GM19463 (cell line): ENCODE measurements around the gene WNT3.

Source experiments
- ATAC-seq: cut with Tn5 transposase; IDR thresholded peaks from one replicate; pipeline ENCODE4 v1.9.1; 2021; ENCODE audit warnings: mild to moderate bottlenecking, moderate library complexity; ENCODE audit not compliant: unreplicated experiment

WNT3 gene

DNA sequence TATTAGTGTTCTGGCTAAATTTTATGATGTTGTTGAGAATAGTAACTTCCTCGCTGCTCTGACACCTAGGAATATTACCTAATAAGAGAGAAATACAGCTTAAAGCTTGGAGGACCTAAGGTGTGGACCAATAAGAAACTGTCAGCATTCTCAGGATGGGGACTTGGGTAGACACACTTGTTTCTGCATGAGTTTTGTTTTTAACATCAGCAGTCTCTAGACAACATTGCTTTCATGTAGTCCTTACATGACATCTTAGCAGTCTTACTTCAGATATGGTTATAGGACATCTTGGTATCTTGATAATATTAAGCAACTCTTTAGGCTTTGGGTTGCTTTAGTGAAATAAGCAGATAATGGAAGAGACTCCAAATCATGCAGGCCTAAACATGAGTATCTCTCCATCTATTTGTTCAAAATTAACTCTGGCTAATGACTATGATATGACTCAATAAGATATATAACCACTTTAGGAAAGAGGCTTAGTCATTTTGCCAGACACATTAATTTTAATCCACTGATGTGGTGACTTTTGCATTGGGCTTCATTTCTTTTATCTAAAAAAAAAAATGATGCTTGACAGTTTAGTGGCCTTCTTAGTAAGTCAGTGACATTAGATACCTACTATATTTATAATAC, 84.5 kb downstream of the WNT3 start:
- ATAC-seq = no peak

DNA sequence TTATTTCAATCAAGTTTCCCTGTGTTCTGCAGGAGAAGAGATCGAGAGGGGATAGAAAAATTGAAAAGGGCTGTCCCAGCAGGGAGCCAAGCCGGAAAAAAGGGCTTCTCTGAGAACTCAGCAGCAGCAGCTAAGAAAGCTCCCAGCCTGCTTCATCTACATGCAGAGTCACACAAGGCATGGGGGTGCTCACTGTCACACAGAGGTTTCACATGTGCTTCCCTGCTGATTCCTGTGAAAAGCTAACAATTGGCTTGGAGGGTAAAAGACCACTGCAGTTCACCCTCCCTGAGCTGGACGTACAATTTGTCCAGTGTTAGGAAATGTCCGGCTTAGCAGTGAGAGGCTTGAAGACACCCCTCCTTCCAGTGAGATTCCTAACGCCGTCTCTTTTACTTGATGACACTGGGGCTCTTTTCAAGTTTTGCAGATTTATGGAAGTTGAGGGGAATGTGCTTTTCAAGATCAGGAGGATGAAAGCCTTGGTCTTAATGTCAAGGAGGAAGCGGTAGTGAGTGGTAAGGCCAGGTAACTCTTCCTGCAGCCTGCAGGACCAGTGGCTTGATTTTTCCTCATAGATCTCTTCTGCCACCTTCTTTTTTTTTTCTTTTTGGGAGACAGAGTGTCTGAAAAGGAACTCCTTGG, 85.6 kb downstream of the WNT3 start:
- no peak for ATAC-seq

DNA sequence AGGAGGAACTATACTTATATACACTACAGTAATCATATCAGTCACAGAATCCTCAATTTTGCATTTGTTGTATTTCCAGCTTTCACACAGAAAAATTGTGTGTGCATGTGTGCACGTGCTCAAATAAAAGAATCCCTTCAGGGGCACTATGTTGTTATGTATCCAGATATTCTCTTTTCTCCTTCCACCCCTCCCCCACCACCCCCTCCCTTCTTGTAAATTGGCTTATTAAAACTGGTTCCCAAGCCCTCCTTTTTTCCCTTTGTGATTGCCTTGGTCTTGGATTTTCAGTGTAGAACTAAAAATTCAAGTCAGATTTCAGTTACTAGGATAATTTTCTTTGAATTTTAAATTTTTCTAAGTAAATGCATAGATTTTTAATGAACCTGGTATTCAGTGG, 86.3 kb downstream of the WNT3 start:
- no peak for ATAC-seq

DNA sequence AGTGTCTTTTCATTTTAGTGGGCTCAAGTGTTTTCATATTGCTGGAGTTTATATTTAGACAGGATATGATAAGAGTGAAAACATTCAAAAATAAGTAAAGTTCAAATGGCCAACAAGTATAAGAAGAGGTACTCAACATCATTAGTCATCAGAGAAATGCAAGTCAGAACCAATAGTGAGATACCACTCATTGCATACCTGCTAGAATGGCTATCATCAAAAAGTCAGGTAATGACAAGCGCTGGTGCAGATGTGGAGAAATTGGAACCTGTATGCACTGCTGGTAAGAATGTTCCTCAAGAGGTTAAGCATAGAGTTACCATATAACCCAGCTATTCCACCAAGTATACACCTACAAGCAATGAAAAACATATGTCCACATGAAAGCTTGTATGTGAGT, 87.8 kb downstream of the WNT3 start:
- ATAC-seq = no peak

DNA sequence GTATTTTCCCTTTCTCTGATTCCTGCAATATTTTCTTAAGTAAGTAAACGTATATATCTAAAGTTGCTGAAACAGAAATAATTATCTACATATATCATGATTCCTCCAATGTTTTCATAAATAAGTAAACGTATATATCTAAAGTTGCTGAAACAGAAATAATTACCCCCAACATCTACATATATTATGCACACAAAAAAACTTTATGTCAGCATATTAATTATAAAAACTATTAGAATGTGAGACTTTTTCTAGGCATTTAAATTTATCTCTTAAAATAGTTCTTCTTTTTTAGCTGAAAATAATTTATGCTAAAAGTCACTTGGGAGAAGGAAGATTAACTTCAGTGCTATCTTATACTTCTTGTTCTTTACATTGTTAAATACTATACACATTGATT, 88.5 kb downstream of the WNT3 start:
- no peak for ATAC-seq

DNA sequence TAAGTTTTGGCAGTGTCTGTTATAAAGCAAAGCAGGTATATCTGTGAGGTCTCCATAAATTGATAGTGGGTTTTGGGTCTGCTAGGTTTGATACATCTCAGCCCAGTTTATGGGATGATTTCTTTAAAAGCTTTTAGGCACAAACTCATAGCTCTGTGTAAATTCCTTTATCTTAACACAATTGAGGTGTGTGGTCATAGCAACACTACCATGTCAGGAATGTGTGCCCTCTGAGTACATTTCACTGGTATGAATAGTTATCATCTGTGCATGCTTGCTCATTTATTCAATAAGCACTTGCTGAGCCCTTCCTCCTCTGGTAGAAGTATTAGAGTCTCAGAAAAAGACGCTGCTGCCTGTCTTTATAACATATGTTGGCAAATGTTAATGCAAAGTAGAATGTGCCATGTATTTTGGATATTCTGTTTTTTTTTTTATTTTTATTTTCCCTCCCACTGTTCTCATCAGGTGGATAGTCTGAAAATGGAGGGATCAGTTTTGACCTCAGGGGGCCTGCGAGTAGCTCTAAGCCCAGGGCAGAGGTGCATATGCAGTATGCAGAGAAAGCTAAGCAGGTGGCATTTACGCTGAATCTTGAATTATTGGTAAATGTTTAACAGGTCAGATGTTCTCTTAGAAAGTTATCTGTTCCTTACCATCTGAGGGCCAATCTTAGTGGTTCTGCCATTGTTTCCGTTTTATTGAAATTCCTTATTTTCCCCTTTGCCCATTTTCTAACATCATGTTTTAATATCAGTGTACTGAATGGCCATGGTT, 90.7 kb downstream of the WNT3 start:
- no peak for ATAC-seq

DNA sequence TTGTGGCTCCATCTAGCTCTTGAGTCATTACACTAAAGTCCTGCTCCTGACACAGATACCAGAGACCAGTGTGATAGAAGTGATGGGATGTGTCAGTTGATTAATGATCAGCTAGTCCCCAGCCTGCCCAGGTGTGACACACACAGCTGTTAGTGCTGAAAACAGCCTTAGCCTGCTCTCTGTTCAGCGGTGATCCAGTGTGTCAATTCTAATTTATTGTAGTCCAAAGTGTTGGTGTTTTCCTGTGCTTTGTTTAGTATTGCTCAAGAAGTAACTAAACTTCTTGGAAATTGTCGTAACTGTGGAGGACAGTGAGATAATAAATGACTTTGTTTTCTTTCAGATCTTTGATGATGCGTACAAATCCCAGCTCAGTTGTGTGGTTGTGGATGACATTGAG, 92.3 kb downstream of the WNT3 start:
- ATAC-seq = no peak

DNA sequence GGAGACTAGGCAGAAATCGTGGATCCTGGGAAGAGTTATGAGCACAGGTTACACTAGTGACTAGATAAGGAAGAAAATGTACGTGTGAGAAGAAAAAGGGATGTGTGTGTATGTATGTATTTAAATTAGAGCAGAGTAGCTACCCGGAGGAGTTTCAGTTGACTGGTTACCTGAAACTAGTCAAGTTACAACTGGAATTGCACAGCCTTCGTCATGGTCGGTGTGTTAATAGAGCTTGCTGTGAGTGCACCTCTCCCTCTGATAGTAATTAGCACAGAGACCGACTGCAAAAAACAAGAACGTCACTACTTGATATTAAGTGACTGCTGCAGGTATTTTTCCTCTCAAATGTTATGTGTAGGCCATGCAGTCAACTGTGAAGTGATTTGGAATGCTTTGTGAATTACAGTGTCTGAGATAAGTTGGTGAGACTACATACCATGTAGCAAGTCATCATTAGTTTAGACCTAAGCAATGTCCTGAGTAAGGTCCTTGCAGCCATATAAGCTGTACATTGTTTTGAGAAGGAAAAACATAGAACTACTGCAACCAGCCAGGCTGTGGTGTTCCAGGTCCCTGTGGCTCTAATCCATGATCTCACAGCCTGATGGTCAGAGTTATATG, 95.7 kb downstream of the WNT3 start:
- ATAC-seq = no peak

DNA sequence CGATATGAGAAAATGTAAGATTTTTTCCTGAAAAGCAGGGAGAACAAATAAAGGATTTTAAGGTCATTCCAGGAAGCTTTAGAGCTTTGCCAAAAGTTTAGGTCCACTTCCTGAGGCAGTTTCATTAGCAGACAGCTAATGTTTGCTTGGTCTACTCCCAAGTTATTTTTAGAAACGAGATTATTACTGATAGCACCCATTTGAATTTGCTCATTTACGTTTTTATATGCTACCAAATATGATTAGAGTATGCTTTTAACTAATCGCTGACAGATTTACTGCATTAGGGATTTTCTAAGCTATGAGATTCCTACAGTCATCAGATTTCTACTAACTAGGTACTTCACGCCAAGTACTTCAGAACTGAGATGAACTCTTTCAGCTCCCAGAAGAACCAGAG, 98.1 kb downstream of the WNT3 start:
- no peak for ATAC-seq

DNA sequence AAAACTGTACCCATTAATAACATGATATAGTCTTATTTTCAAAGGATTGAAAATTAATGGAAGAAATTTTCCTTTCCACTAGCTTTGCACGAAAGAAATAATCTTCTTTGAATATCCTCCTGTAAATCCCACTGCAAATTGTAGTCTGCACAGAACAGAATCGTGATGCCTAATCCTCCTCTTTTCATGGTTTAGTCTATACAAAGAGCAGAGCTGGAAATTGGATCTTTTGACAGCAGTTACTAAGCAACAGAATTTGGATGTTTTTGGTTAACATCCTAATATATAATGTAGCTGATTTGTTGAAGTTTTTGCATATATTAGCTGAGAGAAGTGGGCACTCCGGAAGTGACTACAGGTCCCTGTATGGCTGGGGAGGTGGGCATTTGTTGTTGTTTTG, 98.6 kb downstream of the WNT3 start:
- ATAC-seq = no peak

DNA sequence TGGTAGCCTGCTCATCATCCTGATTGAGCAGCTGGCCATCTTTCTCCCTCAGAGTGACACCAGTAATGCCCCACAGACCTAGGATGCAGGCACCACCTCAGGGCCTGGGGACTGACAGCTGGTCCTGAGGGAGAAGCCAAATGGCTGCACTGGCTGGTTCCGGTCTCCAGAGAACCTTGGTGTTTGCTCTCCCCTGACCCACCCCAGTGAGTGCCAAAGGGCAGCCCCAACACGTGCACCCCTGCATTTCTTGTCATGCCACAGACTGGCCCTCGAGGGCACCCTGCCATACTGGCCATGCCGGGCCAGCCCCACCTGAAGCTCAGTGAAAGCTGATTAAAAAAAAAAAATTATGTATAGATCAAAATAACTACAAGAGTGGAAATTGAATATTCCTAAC, 100.5 kb downstream of the WNT3 start:
- ATAC-seq = no peak
